H1 (cell line): ENCODE data around the gene GRIP1. TPM values are rescaled to one million over a fixed set of nuclear protein-coding genes. Genes with fewer than 3 reads are reported as not detected.
"Not testable (repeated sequence)": the region's sequence is repeated elsewhere in the genome, so short reads cannot be mapped to it uniquely, and the experiment has no call there.

ENCODE experiments used
- CTCF ChIA-PET: fragments of 300-600 bp; sonication (Branson Sonifier 250); formaldehyde crosslinking; loops from one replicate; lab custom pipeline; 2021; ENCODE audit not compliant: partially characterized antibody; lab: Charles Lee
- POLR2A ChIA-PET: fragments of 300-600 bp; sonication (Branson Sonifier 250); formaldehyde crosslinking; loops from one replicate; lab custom pipeline; 2021; ENCODE audit warnings: inconsistent platforms; ENCODE audit not compliant: partially characterized antibody; lab: Charles Lee
- DNase-seq, 2 experiments: peaks; one replicate each; pipeline versions ENCODE4 v3.0.0 to v3.0.0-alpha.2; 2010 to 2022; ENCODE audit warnings: low spot score in 2 of 2, low read depth in 1 of 2, mixed read lengths in 1 of 2
- FAIRE-seq: peaks from 2 replicates; lab custom pipeline; 2011; peaks lifted over from hg19 to GRCh38; lab: Jason Lieb, UNC
- H2AFZ ChIP-seq: 2 replicates; pipeline ENCODE4 v1.8.1; 2012; ENCODE audit warnings: low read length, inconsistent platforms
- H2AK5ac ChIP-seq: 2 replicates; pipeline ENCODE4 v1.6.1; 2013; ENCODE audit warnings: low read depth, low read length
- H2BK120ac ChIP-seq: replicated peaks from 2 replicates; pipeline ENCODE3; 2013; ENCODE audit warnings: low read depth, low read length, inconsistent platforms
- H2BK12ac ChIP-seq: 2 replicates; pipeline ENCODE4 v1.6.1; 2013; ENCODE audit warnings: low read depth, low read length
- H2BK15ac ChIP-seq: 2 replicates; pipeline ENCODE4 v1.6.1; 2013; ENCODE audit warnings: low read length
- H2BK20ac ChIP-seq: 2 replicates; pipeline ENCODE4 v1.6.1; 2013; ENCODE audit warnings: low read length
- H2BK5ac ChIP-seq: 2 replicates; pipeline ENCODE4 v1.6.1; 2013; ENCODE audit warnings: low read depth, low read length
- H3K14ac ChIP-seq: 2 replicates; pipeline ENCODE4 v1.6.1; 2013; ENCODE audit warnings: inconsistent platforms; ENCODE audit not compliant: insufficient read length
- H3K18ac ChIP-seq: 2 replicates; pipeline ENCODE4 v1.6.1; 2013; ENCODE audit warnings: low read length; ENCODE audit errors: extremely low read depth
- H3K23ac ChIP-seq: 2 replicates; pipeline ENCODE4 v1.6.1; 2013; ENCODE audit warnings: inconsistent platforms; ENCODE audit not compliant: insufficient read length
- H3K23me2 ChIP-seq: 2 replicates; pipeline ENCODE4 v1.6.1; 2013; ENCODE audit warnings: low read depth, low read length
- H3K27ac ChIP-seq: 2 replicates; pipeline ENCODE4 v1.6.1; 2011; ENCODE audit warnings: low read depth, low read length, inconsistent platforms
- H3K27me3 ChIP-seq, 4 experiments: replicated peaks in 1 of 4; 1 replicate in 1 of 4; 2 replicates in 3 of 4; pipeline versions ENCODE4 v1.6.1 to v1.8.1; 2011 to 2013; ENCODE audit warnings: low read length in 3 of 4, mild to moderate bottlenecking in 3 of 4, inconsistent platforms in 2 of 4, mixed read lengths in 2 of 4, moderate library complexity in 1 of 4; ENCODE audit not compliant: control insufficient read depth in 3 of 4, insufficient read depth in 3 of 4; ENCODE audit errors: extremely low read depth in 1 of 4
- H3K36me3 ChIP-seq, 4 experiments: 2 replicates each; pipeline versions ENCODE4 v1.6.1 to v1.8.1; 2011 to 2013; ENCODE audit warnings: mild to moderate bottlenecking in 4 of 4, low read length in 3 of 4, moderate library complexity in 2 of 4, control low read depth in 1 of 4, inconsistent platforms in 1 of 4; ENCODE audit not compliant: insufficient read depth in 4 of 4, control insufficient read depth in 2 of 4
- H3K4ac ChIP-seq: replicated peaks from 2 replicates; pipeline ENCODE3; 2013; ENCODE audit warnings: low read length, low read depth, mixed read lengths, inconsistent platforms; ENCODE audit not compliant: insufficient read length
- H3K4me1 ChIP-seq, 4 experiments: replicated peaks in 1 of 4; 1 replicate in 1 of 4; 2 replicates in 3 of 4; pipeline versions ENCODE4 v1.6.1 to v1.8.1; 2011 to 2013; ENCODE audit warnings: low read length in 3 of 4, inconsistent platforms in 2 of 4, mixed read lengths in 1 of 4; ENCODE audit not compliant: insufficient read depth in 4 of 4, control insufficient read depth in 3 of 4
- H3K4me2 ChIP-seq, 2 experiments: 2 replicates each; pipeline versions ENCODE4 v1.6.1 to v1.8.1; 2011 to 2013; ENCODE audit warnings: low read depth in 2 of 2, low read length in 2 of 2, control low read depth in 1 of 2, inconsistent platforms in 1 of 2, mild to moderate bottlenecking in 1 of 2; ENCODE audit not compliant: insufficient read depth in 1 of 2
- H3K4me3 ChIP-seq, 4 experiments: fragments of 200-600, 300-600 bp in 1 of 4; sonication (generic), shearing (Covaris generic), sonication (Bioruptor Twin) in 1 of 4; 2 replicates each; pipeline versions ENCODE4 v1.5.1 to v1.8.1; 2011 to 2016; ENCODE audit warnings: low read length in 4 of 4, low read depth in 3 of 4, control low read depth in 2 of 4, inconsistent platforms in 2 of 4, mild to moderate bottlenecking in 2 of 4, mixed read lengths in 1 of 4, moderate library complexity in 1 of 4; ENCODE audit not compliant: insufficient read depth in 2 of 4; ENCODE audit errors: extremely low read depth in 1 of 4
- H3K56ac ChIP-seq: replicated peaks from 2 replicates; pipeline ENCODE3; 2013; ENCODE audit warnings: low read depth, mild to moderate bottlenecking, mixed read lengths, low read length, inconsistent platforms; ENCODE audit not compliant: insufficient read length
- H3K79me1 ChIP-seq: 2 replicates; pipeline ENCODE4 v1.6.1; 2013; ENCODE audit warnings: low read depth, low read length, control low read depth
- H3K79me2 ChIP-seq, 2 experiments: 2 replicates each; pipeline versions ENCODE4 v1.6.1 to v1.8.1; 2012 to 2013; ENCODE audit warnings: low read length in 2 of 2, mild to moderate bottlenecking in 2 of 2, inconsistent platforms in 1 of 2; ENCODE audit not compliant: insufficient read depth in 2 of 2, control insufficient read depth in 1 of 2
- H3K9ac ChIP-seq, 4 experiments: replicated peaks in 1 of 4; 1 replicate in 1 of 4; 2 replicates in 3 of 4; pipeline versions ENCODE4 v1.6.1 to v1.8.1; 2011 to 2013; ENCODE audit warnings: low read depth in 3 of 4, low read length in 3 of 4, control low read depth in 2 of 4, mild to moderate bottlenecking in 2 of 4, moderate library complexity in 2 of 4, inconsistent platforms in 1 of 4; ENCODE audit errors: extremely low read depth in 1 of 4
- H3K9me3 ChIP-seq, 2 experiments: 2 replicates each; pipeline versions ENCODE4 v1.6.1 to v1.8.1; 2012 to 2013; ENCODE audit warnings: mild to moderate bottlenecking in 2 of 2, moderate library complexity in 2 of 2, control low read depth in 1 of 2, inconsistent platforms in 1 of 2, low read depth in 1 of 2, low read length in 1 of 2, mixed read lengths in 1 of 2; ENCODE audit not compliant: insufficient read depth in 2 of 2
- H4K20me1 ChIP-seq, 2 experiments: replicated peaks in 1 of 2; 2 replicates each; pipeline versions ENCODE3 to v1.8.1; 2011 to 2013; ENCODE audit warnings: inconsistent platforms in 2 of 2, low read length in 2 of 2, mild to moderate bottlenecking in 1 of 2; ENCODE audit not compliant: insufficient read depth in 2 of 2, control insufficient read depth in 1 of 2
- H4K5ac ChIP-seq: 2 replicates; pipeline ENCODE4 v1.6.1; 2013; ENCODE audit warnings: low read length, low read depth, mixed read lengths, inconsistent platforms; ENCODE audit not compliant: insufficient read length
- H4K8ac ChIP-seq: 2 replicates; pipeline ENCODE4 v1.8.0; 2013; ENCODE audit warnings: mild to moderate bottlenecking, moderate library complexity, low read length, inconsistent platforms; ENCODE audit not compliant: insufficient read depth; ENCODE audit errors: extremely low read depth
- H4K91ac ChIP-seq: replicated peaks from 2 replicates; pipeline ENCODE3; 2013; ENCODE audit warnings: low read length, mixed read lengths, inconsistent platforms; ENCODE audit not compliant: insufficient read length
- POLR2A ChIP-seq, 2 experiments: IDR thresholded peaks; 1 replicate in 1 of 2; 2 replicates in 1 of 2; pipeline ENCODE4 v1.6.1; 2011; ENCODE audit warnings: low read depth in 2 of 2, low read length in 2 of 2, mild to moderate bottlenecking in 2 of 2; ENCODE audit errors: control extremely low read depth in 1 of 2
- WGBS, 2 experiments: shearing (Covaris generic) in 1 of 2; methylation state at CpG; one replicate each; pipeline versions ENCODE4 v1.1.6 to v1.1.7; 2013 to 2015; ENCODE audit warnings: low lambda C conversion rate in 2 of 2, mixed read lengths in 2 of 2, inconsistent platforms in 1 of 2, low coverage in 1 of 2, missing lambda C conversion rate in 1 of 2; ENCODE audit not compliant: insufficient replicate concordance in 2 of 2, insufficient coverage in 1 of 2, insufficient read length in 1 of 2; ENCODE audit errors: extremely low coverage in 1 of 2, missing lambda C conversion rate in 1 of 2; 5-methylcytosine and 5-hydroxymethylcytosine counted together
- polyA plus RNA-seq, 7 experiments: library from polyadenylated mRNA; depleted of rRNA in 3 of 7; stranded (reverse) in 5 of 7; unstranded in 2 of 7; fragments of >200 nt in 5 of 7; fragments of 200-250 nt in 2 of 7; gene quantifications; 1 replicate in 5 of 7; 2 replicates in 1 of 7; 4 replicates in 1 of 7; pipeline versions ENCODE4 v1.2.1 to v1.2.3, GENCODE V29; 2011 to 2013; ENCODE audit warnings: missing spikeins in 2 of 7, mixed read lengths in 2 of 7
- total RNA-seq: library from RNA; stranded (reverse); fragmentation: NEBNext Ultra II Directional; extraction: Animal tissue kit (Norgen Biotek cat#: 25700); gene quantifications from 2 replicates; pipeline ENCODE4 v1.2.1, GENCODE V29; 2021

The GRIP1 gene
- total and polyA plus RNA-seq, 2 of the 8 experiments (the other 6 are each of a cell fraction or from before 2014, with no cell fraction given), result 4.5 to 27.3 TPM

DNA sequence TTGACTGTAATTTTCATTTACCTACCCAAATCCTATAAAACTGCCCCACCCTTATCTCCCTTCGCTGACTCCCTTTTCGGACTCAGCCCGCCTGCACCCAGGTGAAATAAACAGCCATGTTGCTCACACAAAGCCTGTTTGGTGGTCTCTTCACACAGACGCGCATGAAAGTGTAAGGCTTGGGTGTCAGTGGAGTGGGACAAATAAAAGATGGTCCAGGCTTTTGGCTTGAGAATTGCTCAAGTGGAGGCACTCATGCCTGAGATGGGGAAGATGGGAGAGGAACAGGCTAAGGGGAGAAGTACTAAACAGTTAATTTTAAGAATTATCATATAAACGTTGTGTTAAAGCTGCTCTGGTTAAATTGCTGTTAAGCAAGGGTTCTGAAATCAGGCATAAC is 180.8 kb downstream of the GRIP1 start:
- H3K14ac ChIP-seq, H3K56ac ChIP-seq, H2AFZ ChIP-seq, H2BK15ac ChIP-seq, H3K23ac ChIP-seq, H3K79me1 ChIP-seq, H3K36me3 ChIP-seq, H4K8ac ChIP-seq, FAIRE-seq, CTCF ChIA-PET, H3K79me2 ChIP-seq, POLR2A ChIA-PET, H3K27me3 ChIP-seq, H3K9ac ChIP-seq, H3K9me3 ChIP-seq, H2AK5ac ChIP-seq, H2BK20ac ChIP-seq, H4K20me1 ChIP-seq, H3K23me2 ChIP-seq: not testable (repeated sequence)
- Histone ChIP-seq H2BK120ac (peak overlapping the region; percentile 55), H3K27ac (peak overlapping the region; percentile 46; the same call in 1 of the 2 replicates), H3K4me1 (peaks cover 4 to 23% (median 17%) of the 10 kb centered on the region in 4 experiments), H2BK5ac (peak overlapping the region; percentile 98), H3K18ac (peak overlapping the region; percentile 88), H3K4me3 (peak overlapping the region in 1 of 4 experiments; percentile 4; a peak in 1 of 8 replicates), H4K5ac (peak overlapping the region; percentile 27), H3K4ac (peak overlapping the region; percentile 16), H3K4me2 (peak overlapping the region; percentile 17 to 61; a peak in 3 of 4 replicates), H2BK12ac (peak overlapping the region; percentile 71; the same call in 1 of the 2 replicates), H4K91ac (peak overlapping the region; percentile 75)
- peak in 1 of 2 experiments; percentile 50 for DNase-seq
- TF ChIP-seq POLR2A (IDR thresholded peaks at IDR 0.05; ENCODE audit: control extremely low read depth in 1 of 2, low read depth in 2 of 2, low read length in 2 of 2), result 0 out of 3 replicates have a peak, but pooled peaks of 1 of the 2 experiments have one; percentile 28
- WGBS, 2 experiments, result 22% methylated on average over 6 of the region's 6 CpGs; no CpG with 5 or more reads in 1 of the 2 experiments
